Dedifferentiated amniotic fluid mesenchymal stem cell (primary cell): ENCODE results near the gene ZFAND2B.

Experiments
- DNase-seq: peaks from one replicate; pipeline ENCODE4 v3.0.0-alpha.2; 2016; ENCODE audit errors: extremely low spot score

Gene ZFAND2B

DNA sequence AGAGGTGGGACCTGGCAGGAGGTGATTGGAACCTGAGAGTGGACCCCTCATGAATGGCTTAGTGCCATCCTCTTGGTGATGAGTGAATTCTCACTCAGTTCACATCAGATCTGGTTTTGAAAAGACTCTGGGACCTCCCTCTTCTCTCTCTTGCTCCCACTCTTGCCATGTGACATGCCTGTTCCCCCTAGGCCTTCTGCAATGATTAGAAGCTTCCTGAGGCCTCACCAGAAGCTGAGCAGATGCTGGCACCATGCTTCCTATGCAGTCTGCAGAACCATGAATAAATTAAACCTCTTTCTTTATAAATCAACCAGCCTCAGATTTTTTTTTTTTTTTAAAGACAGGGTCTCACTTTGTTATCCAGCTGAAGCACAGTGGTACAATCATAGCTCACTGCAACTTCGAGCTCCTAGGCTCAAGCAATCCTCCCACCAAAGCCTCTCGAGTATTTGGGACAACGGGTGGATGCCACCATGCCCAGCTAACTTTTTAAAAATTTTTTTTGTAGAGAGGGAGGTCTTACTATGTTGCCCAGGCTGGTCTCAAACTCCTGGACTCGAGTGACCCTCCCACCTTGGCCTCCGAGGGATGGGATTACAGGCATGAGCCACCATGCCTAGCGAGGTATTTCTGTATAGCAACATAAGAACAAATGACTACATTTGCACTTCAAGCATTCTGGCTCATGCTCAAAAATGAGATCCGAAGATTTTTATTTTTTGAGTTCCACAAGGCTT is 2.0 kb upstream of the ZFAND2B start:
- DNase-seq = no peak

DNA sequence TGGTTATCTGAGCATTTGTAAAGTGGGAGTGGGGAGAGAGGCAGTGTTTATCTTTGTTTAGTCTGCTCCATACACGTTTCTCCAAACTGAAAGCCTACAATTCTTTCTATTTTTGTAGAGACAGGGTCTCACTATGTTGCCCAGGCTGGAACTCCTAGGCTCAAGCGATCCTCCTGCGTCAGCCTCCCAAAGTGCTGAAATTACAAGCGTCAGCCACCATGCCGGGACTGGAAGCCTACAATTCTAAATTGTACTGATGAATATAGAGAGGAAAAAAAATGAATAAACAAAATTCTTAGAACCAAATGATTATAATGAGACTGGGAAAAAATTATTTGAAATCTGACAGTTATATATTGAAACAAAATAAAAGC is 1.4 kb upstream of the ZFAND2B start:
- DNase-seq = no peak

GRCh38 chr2:219205981-219206327 is 628 bp upstream of the ZFAND2B start:
- no peak for DNase-seq

DNA sequence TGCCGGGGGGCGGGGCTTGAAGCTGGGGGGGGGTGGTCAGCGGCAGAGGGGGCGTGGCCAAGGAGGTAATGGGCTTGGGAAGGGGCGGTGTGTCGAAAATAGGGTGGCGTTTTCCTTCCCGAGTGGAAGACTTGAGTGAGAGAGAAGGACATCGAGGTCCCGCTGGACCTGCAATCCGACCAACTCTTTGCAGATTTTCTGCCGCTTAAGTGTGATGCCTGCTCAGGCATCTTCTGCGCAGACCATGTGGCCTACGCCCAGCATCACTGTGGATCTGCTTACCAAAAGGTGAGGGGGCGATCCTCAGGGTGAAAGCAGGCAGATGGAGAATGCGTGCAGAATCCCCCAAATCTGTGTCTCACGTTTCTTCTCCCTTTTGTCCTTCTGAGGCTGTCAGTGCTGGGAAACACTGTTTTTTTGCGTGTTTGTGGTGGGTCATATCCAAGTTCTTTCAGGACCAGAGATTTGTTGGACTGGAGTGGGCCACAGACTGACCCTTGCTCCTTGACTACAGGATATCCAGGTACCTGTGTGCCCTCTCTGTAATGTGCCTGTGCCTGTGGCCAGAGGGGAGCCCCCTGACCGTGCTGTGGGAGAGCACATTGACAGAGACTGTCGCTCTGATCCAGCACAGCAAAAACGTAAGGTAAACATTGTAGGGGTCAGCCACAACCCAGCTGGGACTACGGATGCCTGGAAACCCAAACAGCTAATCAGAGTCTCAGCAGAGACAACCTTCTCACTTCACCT is 727 bp downstream of the ZFAND2B start:
- DNase-seq = peak; percentile 53

DNA sequence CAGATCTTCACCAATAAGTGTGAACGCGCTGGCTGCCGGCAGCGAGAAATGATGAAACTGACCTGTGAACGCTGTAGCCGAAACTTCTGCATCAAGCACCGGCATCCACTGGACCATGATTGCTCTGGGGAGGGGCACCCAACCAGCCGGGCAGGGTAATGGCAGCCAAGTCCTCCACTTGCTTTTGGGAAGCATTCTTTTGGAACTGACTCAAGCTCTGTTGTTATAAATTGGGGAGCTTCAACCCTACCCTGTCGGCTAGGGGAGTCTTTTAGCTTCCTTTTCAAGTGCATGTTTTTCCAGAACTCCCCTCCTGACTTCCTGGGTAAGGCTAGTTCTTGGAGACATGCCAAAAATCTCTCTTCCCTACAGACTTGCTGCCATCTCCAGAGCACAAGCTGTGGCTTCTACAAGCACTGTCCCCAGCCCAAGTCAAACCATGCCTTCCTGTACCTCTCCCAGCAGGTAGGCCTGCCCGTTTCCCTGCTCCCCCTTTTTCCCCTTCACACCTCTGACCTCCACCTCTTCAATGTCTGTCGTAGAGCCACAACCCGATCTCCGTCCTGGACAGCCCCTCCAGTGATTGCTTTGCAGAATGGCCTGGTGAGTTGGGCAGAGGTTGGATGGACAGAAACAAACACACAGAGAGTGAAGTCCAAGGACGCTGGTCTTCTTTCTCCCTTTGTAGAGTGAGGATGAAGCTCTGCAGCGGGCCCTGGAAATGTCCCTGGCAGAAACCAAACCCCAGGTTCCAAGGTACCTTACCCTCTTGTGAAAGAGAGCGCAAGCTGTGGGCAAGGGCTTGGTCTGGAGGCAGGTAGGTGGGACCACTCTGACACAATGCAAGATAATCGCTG is 1.5 kb downstream of the ZFAND2B start:
- DNase-seq = peak; percentile 27

- DNase-seq = no peak
These were observed 2.9 kb downstream of the ZFAND2B start for GRCh38 chr2:219209236-219210195.

GRCh38 chr2:219210196-219210885 is 3.8 kb downstream of the ZFAND2B start:
- no peak for DNase-seq

DNA sequence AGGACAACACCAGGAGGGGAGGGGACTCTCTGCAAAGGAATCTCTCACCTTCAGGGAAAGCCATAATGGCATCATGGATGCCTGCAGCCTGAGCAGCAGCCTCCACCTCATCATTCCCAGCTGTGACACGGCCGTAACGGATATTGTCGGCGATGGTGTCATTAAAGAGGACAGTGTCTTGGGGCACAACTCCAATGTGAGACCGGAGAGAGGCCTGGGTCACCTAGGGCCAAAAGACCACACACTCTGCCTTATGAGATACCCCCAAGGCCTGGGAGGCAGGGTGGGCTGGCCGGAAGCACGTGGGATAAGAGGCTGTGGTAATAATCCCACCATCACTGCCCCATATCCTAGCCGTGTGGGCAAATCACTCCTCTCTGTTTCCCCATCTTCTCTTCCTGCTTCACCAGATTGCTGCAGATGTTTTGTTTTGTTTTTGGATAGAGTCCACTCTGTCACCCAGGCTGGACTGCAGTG is 4.3 kb downstream of the ZFAND2B start:
- no peak for DNase-seq

- DNase-seq = no peak
These were observed 6.4 kb downstream of the ZFAND2B start for GRCh38 chr2:219213026-219213415.

- no peak for DNase-seq
These were observed 7.0 kb downstream of the ZFAND2B start for GRCh38 chr2:219213486-219214071.

DNA sequence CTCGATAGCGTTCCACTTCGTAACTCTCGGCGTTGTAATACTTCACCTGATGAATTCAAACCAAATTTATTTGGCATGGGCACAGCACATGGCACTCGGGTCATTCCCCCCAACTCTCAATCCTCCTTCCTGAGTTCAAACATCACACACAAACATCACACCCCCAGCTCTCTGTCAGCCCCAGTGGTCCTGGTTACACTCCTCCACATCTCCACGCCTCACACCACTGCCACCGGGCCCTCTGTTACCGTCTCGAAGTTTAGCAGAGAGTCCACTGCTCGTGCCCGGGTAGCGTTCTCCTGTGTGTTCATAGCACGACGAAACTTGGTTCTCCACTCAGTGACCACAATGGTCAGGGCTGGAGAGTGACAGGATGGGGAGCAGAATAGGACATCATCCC is 7.6 kb downstream of the ZFAND2B start:
- no peak for DNase-seq

DNA sequence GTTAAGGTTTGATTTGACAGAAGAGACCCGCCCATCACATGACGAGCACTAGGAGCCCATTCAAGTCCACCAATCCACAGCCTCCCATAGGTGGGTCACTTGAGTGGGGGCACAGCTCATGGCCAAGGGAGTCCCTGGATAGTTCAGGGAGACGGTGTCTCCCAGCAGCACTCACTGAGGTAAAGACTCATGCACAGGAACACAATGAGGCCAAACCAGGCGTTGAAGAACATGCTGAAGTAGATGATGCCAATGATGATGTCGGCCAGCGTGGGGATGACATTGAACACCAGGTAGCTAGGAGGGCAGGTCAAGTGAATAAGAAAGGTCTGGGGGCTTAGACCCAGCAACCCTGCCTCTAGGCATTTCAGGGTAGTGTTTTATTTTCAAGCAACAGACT is 8.2 kb downstream of the ZFAND2B start:
- no peak for DNase-seq

GRCh38 chr2:219215871-219216534 is 9.4 kb downstream of the ZFAND2B start:
- DNase-seq = no peak

DNA sequence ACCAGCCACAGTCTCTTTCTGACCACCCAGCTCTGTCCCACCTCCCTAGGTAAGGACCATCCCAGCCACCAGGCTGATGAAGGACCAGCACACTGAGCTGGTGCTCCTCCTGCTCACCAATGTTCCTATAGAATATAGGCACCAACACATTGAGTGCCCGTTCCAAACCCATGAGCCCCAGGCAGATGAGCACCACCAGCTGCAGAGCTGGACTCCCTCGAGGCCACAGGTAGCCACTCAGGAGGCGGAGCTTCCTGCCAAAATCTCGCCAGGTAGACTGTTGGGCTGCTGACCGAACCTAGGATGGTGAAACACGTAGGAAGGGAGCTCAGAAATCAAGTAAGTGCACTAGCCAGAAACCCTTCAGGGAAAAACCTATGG is 9.9 kb downstream of the ZFAND2B start:
- no peak for DNase-seq

- peak; percentile 70 for DNase-seq
These were observed 11.7 kb downstream of the ZFAND2B start for GRCh38 chr2:219218217-219218731.

DNA sequence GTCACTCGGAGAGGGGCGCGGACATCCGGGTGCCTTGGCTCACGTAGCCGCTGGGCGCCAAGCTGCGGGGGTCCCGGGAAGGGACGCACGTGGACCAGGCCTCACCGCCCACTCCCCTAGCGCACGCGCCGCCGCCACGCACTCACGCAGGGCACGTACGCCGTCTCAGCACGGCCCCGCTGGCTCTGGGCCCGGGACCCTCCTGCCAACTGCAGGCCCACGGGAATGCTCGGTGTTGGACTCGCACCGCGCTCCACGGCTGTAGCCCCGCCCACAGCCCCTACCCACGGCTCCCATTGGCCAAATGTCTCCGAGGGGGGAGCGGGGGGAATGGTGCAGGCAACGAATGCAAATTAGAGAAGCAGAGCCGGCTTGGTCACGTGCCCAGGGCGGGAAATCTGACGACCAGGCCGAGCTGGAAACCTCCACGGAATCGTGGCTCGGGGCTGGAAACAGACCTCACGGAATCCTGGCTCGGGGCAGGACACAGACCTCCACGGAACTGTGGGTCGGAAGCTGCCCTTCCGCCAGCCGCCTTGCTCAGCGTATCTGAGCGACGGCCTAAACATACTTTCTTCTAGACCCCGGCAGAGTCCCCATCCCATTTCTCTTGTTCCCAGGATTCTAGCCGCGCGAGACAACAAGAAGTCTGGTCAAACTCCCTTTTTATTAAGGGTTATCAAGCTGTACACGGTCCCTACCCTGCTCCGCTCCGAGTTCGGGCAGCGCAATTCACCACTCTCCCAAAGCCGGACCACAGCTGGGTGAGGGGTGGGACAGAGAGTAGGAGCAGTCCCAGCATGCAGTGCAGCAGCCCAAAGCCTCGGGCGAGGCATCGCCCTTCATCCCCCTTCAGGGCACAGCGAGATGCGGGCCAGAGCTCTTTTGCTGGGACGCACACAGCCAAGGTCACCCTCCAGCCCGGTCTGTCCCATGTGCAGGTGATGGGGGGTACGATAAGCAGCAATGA is 12.4 kb downstream of the ZFAND2B start, which contains the start of gene ABCB6:
ABCB6 (minus strand) TSS at position 227 of the 970 bp plus-strand sequence. CDS start 285 bp downstream, outside the sequence.
- peak; percentile 95 for DNase-seq

DNA sequence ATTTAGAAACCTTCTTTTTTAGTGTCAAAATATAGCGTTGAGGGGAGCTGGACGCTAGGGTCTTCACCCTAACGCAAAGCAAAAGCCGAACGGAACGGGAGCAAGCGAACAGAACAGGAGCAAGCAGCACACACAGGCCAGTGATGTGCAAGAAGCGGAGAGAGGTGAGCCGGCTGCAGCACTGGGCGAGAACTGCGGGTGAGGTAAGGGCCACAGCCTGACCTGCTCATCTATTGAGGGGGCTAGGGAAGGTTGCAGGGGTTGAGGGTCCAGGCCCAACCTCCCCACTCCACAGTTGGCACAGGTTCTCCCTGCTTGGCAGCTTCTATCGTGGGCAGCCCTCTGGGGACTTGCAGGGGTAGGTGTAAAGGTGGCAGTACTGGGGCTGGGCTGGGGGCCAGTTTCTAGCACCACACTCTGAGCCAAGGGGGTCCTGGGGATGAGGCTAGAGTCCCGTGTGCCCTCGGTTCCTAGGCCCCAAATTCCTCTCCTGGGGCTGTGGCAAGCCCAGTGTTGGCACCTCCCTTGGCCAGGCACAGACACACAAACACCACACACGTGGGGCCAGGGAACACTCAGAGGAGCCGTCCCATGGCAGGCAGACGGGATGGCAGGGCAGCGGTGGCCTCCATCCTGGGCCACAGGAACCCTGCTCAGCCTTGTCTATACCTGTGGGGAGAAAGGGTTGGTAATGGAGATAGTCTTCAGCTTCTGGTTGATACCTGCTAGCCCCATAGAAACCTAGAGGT is 13.4 kb downstream of the ZFAND2B start:
- no peak for DNase-seq
